Measurements from ENCODE around the gene USP3. TPM values are rescaled to one million over a fixed set of nuclear protein-coding genes. Genes with fewer than 3 reads are reported as not detected.

USP3 gene
- total RNA-seq, 1 donor from 2014 or later, result 60.0 TPM

DNA sequence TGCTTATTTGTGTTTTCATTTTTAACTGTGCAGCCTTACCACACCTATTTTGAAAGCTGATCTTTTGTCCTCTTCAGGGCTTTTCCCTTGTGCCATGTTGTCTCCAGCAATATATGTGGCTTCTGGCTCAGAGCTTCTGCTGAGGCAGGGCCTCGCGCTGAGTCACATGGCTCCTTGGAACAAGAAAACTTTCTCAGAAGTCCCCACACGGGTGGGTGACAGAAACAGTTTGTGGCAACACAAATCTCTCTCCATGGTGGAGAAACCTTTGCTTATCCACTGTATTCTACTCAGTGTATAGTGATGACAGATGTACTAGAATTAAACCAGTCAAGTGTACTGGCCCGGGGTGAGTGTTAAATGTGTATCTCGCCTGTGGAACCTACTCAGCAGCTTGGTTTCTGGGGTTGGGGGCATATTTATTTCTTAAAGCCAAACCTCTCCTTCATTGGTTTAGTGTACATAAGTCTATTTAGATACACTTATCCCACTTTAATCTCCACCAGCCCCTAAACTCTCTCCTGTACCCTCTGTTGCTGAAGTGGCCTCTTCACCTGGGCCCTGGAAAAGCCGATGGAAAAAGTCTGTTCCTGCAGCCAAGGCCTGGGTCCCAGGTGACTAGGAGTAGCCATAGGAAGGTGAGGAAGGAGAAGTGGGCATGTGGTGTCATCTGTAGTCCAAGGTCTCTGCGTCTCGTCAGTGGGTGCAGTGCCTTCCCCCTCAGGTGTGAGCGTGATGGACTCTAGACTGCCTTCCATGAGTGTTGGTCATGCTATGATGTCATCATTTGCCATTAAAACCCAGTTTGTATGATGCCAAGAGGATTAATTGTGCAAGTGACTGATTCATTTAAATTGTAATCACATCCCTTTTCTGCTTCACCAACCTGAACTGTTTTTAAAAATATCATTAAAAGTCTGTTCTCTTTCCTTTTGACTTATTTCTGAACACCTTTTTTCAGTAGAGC lies 89.6 kb downstream of the USP3 start:
- no peak for DNase-seq

DNA sequence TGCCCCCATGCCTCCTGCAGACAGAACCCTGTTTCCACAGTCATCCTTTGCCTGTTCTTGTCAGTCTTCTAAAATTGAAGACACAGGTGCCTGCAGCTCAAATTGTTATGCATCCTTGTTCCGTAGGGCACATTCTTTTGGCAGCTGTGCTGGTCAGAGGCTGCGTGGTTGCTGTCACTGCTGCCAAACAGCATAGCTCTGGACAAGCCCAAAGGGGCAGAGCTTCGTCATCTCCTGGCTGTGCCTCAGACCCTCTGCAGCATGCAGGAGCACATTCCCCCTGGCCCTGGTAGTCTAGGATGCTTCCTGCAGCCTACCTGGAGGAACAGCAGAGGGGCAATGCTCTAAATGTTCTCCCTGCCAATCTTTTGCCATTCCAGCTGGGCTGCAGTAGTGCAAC lies 90.7 kb downstream of the USP3 start:
- peak; percentile 62 for DNase-seq

DNA sequence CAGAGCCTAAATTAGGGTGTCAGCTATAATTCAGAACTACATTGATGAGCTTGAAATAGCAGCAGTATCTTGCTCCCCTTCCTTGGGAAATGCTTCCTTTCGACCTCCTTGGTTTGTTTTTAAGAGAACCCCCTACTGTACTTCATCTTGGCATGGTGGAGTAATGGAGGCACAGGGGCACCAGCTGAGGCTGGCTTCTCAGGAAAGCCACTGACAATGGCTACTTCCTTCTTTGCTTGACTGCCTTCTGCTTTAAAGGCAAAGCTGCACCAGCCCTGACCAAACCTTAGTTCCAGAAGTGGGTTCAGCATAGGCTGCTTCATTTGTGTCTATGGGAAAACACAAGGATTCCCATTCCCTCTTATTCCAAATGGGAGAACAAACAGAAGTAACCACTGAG lies 91.3 kb downstream of the USP3 start:
- no peak for DNase-seq

DNA sequence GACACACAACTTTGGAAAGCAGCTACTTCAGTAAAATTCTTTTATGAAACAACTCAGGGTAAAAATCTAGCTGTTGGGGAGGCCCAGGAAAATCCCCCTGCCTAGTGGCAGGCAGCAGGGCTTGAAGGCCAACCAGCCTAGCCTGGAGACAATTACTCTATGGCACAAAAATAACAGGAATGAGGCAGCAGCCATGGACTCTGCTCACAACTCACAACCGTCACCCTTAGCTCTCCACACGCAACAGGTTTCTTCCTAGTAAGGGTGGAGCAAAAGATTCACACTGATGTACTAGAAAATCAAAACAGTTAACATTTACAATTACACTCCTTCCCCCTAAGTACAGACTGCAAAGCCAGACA lies 92.3 kb downstream of the USP3 start:
- DNase-seq, result peak; percentile 71

DNA sequence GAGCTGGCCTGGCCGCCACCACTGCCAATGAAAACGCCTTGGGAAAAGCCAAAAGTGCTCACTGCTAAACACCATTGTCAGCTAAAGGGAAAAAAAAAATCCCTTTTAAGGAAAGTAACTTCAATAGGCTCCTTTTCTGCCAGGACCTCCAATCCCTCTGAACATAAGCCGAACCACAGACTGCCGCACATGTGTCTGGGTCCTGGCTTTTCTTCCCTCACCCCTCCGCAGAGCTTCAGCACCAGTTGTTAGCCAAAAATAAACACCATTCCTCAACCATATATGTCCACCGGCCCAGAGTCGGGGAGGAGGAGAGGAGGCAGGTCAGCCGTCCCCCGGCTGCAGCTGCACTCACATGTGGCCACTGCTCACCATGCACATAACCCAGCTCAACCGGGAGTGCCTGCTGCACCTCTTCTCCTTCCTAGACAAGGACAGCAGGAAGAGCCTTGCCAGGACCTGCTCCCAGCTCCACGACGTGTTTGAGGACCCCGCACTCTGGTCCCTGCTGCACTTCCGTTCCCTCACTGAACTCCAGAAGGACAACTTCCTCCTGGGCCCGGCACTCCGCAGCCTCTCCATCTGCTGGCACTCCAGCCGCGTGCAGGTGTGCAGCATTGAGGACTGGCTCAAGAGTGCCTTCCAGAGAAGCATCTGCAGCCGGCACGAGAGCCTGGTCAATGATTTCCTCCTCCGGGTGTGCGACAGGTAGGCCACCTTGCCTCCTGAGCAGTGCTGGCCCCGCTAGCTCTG lies 92.8 kb downstream of the USP3 start, which contains the start of gene FBXL22:
TSS of gene FBXL22 (plus strand) at position 350 of the 753 bp plus-strand sequence. CDS start at position 356, 6 bp downstream.
- peak; percentile 87 for DNase-seq

DNA sequence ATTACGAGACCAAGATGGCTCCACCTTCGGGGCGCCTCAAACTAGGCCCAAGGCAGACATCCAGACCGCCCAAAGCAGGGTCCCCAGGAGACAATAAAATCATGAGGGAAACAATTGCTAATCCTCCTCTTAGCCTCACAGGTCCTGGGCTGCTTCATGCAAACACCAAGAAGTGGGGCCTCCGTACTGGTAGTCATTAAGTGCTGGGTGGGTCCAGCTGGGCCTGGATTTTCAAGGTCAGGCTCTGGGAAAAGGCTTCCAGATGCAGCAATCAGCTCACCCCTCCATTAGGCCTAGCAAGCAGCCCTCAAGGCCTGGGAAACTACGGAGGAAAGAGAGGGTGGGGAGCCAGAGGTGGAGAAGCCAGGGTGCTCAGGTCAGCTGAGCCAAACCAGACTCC lies 93.4 kb downstream of the USP3 start:
- no peak for DNase-seq

DNA sequence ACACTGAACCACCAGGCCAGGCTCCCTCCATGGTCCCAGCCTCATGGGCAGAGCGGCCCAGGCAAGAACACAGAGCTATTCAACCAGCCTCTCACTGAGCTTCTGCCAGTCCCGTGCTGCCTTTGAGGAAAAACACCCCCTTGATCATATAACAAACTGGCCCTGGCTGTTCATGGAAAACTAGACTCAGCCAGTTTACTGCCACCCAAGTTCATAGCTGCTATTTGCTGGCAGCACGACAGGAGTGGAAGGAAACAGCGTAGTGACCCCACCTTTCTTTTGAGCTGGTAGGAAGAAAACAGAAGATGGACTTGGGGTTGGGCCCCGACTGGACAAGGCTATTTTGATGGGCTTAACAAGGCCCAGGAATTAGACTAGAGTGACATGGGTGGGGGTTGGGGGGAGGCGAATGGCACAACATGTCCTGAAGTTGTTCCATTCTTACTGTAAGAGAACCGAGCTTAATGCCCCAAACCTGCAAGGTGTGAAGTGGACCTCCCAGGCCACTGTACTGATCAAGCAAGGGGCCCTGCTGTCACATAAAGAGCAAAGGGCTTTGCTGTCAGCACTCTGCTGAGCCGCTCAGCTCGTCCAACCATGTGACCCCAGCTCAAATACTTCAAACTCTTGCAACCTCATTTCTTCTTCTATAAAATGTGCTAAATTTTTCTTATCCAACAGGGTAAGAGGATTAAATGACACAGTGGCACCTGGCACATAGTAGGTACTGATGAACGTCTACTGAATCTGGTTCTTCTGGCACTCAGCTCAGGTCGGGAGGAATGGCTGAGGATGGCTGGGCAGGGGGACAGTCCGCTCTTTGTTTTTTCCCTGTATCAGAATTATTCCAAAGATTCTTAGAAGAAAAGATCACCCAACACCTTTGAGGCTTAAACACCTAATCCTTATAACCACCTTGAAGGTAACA lies 94.3 kb downstream of the USP3 start:
- DNase-seq, result peak; percentile 80

DNA sequence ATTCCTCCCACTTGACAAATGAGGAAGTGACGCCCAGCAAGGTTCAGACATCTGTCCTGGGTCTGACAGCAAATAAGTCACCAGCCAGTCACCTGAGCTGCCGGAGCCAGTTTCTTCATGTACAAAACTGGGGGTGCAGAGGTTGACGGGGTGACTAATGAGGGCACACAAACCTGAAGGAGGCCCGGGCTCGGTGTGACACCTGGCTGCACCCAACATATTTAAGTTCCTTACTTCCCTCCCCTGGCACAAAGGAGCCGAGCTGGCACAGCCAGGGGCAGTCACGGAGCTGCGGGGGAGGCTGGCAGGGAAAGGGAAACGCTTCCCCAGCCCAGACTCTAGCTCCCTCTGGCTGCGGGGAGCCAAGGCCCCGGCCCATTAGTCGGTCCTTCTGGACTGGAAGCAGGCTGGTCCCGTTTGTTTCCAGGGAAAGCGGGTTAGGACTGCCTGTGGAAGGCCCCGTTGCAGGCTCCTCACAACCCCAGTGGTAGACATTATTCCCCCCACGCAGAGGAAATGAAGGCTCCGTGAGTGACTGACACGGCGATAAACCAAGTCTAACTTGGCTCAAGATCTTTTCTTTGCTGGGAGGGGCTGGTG lies 95.1 kb downstream of the USP3 start:
- DNase-seq, result peak; percentile 46

DNA sequence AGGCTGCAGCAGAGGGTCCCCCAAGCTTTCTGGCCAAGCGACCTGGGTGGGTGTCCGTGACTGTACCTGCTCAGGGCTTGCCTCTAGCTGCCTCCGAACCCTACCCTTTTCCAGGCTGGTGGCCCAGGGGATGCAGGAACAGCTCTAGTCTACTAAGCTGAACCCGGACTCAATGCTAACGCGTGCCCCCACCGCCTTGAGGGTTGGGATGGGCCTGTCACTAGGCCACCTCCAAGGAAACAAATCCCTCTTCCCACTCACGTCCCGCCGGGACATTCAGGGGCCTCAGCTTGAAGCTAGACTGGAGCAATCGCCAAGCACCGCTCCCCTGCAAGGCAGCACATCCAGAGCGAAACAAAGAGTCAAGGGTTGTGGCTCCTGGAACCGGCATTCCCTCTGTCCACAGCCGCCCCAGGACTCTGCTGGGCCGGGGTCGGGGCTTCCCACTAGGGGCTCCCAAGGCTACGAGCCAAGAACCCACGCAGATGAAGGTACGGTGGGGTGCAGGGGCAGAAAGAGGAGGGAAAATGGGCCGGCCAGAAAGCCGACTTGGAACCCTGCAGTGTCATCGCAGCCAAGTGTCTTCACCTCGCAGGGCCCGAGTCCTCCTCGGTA lies 95.7 kb downstream of the USP3 start:
- peak; percentile 44 for DNase-seq

DNA sequence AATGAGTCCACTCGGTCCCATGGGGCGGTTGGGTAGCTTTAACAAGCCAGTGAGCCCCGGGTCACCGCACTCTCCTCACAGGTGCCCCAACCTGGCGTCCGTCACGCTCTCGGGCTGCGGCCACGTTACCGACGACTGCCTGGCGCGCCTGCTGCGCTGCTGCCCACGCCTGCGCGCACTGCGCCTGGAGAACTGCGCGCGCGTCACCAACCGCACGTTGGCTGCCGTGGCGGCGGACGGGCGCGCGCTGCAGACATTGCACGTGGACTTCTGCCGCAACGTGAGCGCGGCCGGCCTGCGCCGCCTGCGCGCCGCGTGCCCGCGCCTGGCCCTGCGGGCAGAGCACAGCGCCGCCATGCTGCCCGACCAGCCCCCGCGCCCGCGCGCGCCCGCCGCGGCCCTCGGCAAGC lies 96.2 kb downstream of the USP3 start:
- DNase-seq, result peak; percentile 96

DNA sequence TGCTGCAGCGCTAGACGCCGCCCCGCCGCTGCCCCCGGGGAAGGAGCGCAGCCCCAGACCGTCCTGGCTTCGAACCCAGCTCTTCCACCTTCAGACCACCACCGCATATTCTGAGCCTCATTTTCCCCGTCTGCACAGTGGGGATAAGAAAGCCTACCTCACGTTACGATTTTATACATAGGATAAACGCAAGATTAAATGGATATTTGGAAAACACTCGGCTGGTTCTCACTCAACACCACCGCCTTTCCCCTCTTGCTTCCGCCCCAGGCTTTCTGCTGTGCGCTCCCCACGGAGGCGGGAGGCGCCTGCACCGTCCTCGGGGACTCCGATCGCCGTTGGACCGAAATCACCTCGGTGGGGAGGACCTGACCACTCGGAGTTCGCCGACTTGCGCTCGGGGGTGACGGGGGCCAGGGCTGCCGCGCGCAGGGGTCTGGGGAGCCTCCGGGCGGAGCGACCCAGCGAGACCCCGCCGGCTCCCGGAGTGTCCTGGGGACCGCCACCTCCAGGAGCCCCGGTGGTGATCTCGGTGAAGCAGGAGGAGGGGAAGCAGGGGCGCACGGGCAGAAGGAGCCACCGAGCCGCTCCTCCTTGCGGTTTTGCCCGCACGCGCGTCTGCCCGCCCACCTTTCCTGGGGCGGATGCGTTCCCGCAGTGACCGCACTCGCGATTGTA lies 96.8 kb downstream of the USP3 start:
- DNase-seq, result no peak

DNA sequence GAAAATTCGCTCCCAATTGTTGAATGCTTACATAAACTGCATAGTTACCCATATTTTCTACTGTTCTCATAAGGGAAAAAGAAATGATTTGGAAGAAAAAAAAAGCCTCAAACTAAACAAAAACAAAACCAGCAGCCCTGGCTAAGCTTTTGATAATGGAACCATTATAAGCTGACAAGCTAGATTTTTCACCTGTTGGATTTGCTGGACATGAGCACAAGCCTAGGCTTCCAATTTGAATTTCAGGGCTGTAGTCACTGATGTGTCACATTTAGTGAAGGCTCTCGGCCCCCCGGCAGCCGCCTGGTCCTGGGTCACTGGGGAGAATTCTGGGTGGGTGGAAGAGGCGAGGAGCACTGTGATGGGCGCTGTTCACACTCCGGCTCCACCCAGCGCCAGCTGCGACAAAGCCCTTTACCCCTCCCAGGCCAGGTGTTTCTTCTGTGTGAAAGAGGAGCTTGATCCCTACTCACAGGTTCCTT lies 97.4 kb downstream of the USP3 start:
- DNase-seq, result peak; percentile 55

DNA sequence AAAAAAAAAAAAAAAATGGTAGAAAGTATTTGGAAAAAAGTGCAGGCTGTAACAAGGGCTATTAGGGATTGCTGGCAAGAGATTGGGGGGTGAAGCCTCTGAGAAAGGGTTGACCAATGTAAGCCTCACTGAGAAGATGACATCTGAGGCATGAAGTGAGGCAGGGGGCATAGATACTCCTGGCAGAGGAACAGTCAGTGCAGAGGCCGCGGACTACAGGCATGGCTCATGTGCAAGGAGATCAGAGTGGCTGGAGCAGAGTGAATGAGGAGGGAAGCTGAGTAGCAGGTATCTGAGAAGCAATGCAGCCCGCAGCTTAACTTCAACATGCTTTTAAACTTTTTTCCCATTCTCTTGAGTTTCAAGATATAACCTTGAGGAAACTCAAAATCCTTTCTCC lies 98.2 kb downstream of the USP3 start:
- DNase-seq, result no peak

DNA sequence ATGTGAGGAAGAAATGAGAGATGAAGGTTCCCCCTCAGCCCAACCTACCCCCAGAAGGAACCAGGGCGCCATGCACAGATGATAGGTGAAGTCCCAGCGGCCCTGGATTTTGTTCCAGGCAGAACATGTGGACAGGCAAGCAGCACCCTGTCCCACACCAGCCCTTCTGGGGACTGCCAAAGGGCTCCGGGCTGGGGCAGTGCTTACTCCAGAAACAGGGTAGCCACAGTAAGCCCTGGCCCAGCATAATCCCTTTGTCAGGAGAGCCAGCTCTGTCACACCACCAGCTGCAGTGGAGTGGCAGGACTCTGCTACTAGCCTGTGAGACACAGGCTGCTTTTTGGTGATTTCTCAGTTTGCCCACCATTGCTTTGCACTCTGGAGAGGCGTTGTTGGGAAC lies 99.1 kb downstream of the USP3 start:
- no peak for DNase-seq

DNA sequence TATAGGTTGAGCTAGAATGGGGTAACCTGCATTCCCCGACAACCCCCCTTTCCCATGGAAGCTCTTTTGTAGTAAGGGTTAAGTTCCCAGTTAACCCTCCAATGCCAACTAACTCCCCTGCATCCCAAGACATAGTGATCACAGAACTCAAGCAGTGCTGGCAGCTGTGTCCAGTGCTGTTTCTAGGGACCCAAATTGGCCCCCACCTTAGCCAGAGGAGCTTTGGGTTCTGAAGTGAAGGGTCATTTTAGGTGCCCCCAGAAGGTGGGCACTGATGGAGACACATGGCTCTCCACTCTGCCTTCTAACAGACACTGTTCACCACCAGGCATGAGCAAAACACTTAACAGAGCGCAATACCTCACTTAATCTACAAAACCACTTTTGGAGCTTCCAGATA lies 99.9 kb downstream of the USP3 start:
- DNase-seq, result no peak

DNA sequence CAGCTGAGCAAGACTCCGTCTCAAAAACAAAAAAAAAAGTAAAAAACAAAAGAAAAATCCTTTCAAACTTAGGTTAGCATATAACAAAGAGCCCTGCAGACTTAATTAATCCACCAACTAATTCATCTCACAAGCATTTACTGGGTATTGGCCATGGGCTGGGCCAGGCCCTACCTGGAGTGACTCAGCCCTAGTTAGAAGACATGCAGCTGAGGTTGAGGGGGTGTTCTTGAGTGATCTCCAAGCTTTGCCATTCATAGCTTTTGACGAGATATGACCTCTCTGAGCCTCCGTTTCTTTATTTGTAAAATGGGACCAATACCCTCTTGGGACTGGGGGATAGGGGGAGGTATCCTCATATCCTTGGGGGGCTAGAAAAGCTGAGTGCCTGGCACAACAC lies 100.6 kb downstream of the USP3 start:
- no peak for DNase-seq

DNA sequence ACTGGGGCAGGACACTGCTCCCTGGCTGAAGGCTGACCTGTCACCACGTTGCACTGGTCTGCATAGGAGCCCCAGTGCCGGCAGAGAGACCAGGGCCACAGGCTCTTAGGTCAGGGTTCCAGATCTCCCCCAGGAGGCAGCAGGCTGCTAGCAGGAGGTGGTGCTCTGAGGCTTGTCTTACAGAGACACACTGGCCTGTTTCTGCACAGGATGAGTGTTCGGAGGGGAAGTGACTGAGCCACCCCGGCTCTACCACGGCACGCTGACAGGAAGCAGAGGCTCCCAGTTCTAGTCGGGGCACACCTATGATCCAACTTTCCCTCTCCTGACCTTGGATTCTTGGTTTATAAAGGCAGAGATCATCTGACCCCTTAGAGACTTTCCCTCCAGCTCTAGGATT lies 101.4 kb downstream of the USP3 start:
- no peak for DNase-seq

DNA sequence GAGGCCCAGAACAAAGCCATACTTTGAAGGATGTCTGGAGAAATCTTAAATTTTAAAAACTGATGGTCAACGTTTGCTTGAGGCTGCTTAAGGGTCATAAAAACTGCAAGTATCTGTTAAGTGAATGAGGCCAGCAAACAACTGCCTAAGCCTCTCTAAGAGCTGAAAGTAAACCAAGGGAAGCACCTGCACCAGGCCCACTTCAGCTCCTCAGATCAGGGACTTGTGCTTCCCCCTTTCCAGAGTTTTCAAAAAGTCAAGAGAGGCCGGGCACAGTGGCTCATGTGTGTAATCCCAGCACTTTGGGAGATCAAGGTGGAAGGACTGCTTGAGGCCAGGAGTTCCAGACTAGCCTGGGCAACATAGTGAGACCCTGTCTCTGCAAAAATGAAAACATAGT lies 101.9 kb downstream of the USP3 start:
- DNase-seq, result no peak

DNA sequence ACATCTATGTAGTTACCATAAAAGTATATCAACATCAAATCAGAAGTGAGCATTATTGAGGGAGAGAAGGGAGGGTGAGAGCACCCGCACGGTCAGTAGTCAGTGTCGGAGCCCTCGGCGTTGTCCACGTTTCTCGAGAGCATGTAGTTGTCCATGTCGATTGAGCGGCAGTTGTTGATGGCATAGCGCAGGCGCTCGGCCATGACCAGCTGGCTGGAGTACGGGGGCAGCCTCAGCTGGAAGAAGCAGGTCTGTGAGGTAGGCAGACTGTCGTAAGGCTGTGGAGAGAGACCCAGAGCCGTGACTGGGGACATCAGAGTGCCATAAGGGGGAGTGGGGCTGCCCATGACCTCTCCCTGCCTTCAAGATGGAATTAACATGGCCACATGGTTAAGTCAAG lies 104.6 kb downstream of the USP3 start:
- no peak for DNase-seq

DNA sequence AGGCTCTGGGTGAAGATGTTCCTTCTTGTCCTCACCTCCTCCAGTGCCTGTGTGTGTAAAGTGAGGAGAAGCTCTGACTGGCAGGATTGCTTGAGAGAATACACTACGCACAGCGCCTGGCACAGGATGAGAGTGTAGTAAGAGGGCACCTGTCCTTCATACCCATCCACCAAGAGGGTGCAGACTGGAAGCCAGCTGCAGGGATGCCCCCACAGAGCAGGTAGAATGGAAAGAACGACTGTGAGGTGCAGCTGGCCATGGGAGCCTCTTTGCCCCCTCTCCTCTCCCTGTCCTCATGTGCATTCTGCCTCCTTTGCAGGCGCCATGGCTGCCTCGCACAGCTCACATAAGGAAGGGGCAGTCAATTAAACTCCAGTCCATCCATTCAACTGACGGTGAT lies 105.1 kb downstream of the USP3 start:
- DNase-seq, result no peak
